GM12878 (cell line): Measurements from ENCODE around the gene MALT1. TPM values are rescaled to one million over a fixed set of nuclear protein-coding genes. Genes with fewer than 3 reads are reported as not detected.

Experiments used
- ATF2 ChIP-seq: IDR thresholded peaks from 2 replicates; pipeline ENCODE4 v1.6.1; 2012; ENCODE audit warnings: low read length, inconsistent platforms
- BACH1 ChIP-seq: fragments of 450-650 bp; IDR thresholded peaks from 2 replicates; pipeline ENCODE4 v1.6.1; 2017; ENCODE audit warnings: mild to moderate bottlenecking, borderline replicate concordance
- CHD1 ChIP-seq: IDR thresholded peaks from 2 replicates; pipeline ENCODE4 v1.6.1; 2012; ENCODE audit warnings: low read depth, low read length, improper control_type of control experiment
- FOXK2 ChIP-seq: fragments of 450-650 bp; IDR thresholded peaks from 2 replicates; pipeline ENCODE4 v1.6.1; 2017; ENCODE audit warnings: mild to moderate bottlenecking, moderate library complexity
- HDAC2 ChIP-seq: fragments of 200-600 bp; sonication (generic); IDR thresholded peaks from 2 replicates; pipeline ENCODE4 v1.6.1; 2017
- IRF4 ChIP-seq: IDR thresholded peaks from 2 replicates; pipeline ENCODE4 v1.6.1; 2011; ENCODE audit warnings: low read depth, low read length
- KDM1A ChIP-seq: fragments of 200-600 bp; sonication (generic); IDR thresholded peaks from 2 replicates; pipeline ENCODE4 v1.6.1; 2016; ENCODE audit warnings: borderline replicate concordance
- NBN ChIP-seq: fragments of 450-650 bp; IDR thresholded peaks from 2 replicates; pipeline ENCODE4 v1.6.1; 2016
- NRF1 ChIP-seq: conservative IDR thresholded peaks from 2 replicates; pipeline ENCODE4 v1.6.1; 2011; ENCODE audit warnings: mild to moderate bottlenecking, low read depth, low read length, improper control_type of control experiment
- PBX3 ChIP-seq: IDR thresholded peaks from 2 replicates; pipeline ENCODE4 v1.6.1; 2011; ENCODE audit warnings: mild to moderate bottlenecking, low read depth, low read length, moderate library complexity; ENCODE audit not compliant: insufficient replicate concordance
- RAD51 ChIP-seq: fragments of 450-650 bp; IDR thresholded peaks from 2 replicates; pipeline ENCODE4 v1.6.1; 2016; ENCODE audit warnings: moderate library complexity, mild to moderate bottlenecking, inconsistent platforms
- RELA ChIP-seq: fragments of 450-650 bp; IDR thresholded peaks from 2 replicates; pipeline ENCODE4 v1.8.0; 2014; ENCODE audit warnings: borderline replicate concordance; ENCODE audit not compliant: partially characterized antibody
- SMARCA5 ChIP-seq: fragments of 450-650 bp; IDR thresholded peaks from 2 replicates; pipeline ENCODE4 v1.6.1; 2017; ENCODE audit warnings: mild to moderate bottlenecking
- TCF12 ChIP-seq: IDR thresholded peaks from 2 replicates; pipeline ENCODE4 v1.6.1; 2011; ENCODE audit warnings: low read depth, mild to moderate bottlenecking, low read length
- ZSCAN29 ChIP-seq: fragments of 450-650 bp; IDR thresholded peaks from 2 replicates; pipeline ENCODE4 v1.6.1; 2017; ENCODE audit warnings: mild to moderate bottlenecking, moderate library complexity
- polyA plus RNA-seq, 11 experiments: library from polyadenylated mRNA; depleted of rRNA in 4 of 11; unstranded in 6 of 11; stranded (reverse) in 5 of 11; fragments of >200 nt; fragmentation: Nextera tagmentation in 4 of 11; fragmentation: Illumina TruSeq in 1 of 11; extraction: Ambion mirVana in 4 of 11; extraction: Trizol in 1 of 11; gene quantifications; 1 replicate in 1 of 11; 2 replicates in 10 of 11; pipeline versions ENCODE4 v1.2.1 to v1.2.3, GENCODE V29; 2011 to 2016; ENCODE audit warnings: inconsistent platforms in 2 of 11, missing spikeins in 2 of 11, low read depth in 1 of 11
- total RNA-seq, 4 experiments: library from RNA; depleted of rRNA in 3 of 4; stranded (reverse); fragments of >200 nt in 3 of 4; fragmentation: Illumina TruSeq in 1 of 4; extraction: Trizol in 1 of 4; gene quantifications; 2 replicates each; pipeline versions ENCODE4 v1.2.1 to v1.2.3, GENCODE V29; 2013 to 2021
- TF ChIP-seq, protein P1 (sequence below): fragments of 450-650 bp; IDR thresholded peaks from 2 replicates; pipeline ENCODE4 v1.6.1; 2017; ENCODE audit warnings: mild to moderate bottlenecking, moderate library complexity
- TF ChIP-seq, protein P2 (sequence below): fragments of 450-650 bp; IDR thresholded peaks from 2 replicates; pipeline ENCODE4 v1.6.1; 2017; ENCODE audit warnings: mild to moderate bottlenecking, moderate library complexity
- TF ChIP-seq, protein P3 (sequence below): fragments of 450-650 bp; formaldehyde crosslinking; IDR thresholded peaks from 2 replicates; pipeline ENCODE4 v1.5.0; 2022; ENCODE audit warnings: mild to moderate bottlenecking, missing genetic modification characterization

The MALT1 gene
- total and polyA plus RNA-seq, 10 of the 15 experiments (the other 5 are each of a cell fraction or from before 2014, with no cell fraction given), result 17.6 to 126 (median 45.4) TPM

GRCh38 chr18:58671111-58671631, at the start of gene MALT1 (continued):
- TF ChIP-seq, protein P1, sequence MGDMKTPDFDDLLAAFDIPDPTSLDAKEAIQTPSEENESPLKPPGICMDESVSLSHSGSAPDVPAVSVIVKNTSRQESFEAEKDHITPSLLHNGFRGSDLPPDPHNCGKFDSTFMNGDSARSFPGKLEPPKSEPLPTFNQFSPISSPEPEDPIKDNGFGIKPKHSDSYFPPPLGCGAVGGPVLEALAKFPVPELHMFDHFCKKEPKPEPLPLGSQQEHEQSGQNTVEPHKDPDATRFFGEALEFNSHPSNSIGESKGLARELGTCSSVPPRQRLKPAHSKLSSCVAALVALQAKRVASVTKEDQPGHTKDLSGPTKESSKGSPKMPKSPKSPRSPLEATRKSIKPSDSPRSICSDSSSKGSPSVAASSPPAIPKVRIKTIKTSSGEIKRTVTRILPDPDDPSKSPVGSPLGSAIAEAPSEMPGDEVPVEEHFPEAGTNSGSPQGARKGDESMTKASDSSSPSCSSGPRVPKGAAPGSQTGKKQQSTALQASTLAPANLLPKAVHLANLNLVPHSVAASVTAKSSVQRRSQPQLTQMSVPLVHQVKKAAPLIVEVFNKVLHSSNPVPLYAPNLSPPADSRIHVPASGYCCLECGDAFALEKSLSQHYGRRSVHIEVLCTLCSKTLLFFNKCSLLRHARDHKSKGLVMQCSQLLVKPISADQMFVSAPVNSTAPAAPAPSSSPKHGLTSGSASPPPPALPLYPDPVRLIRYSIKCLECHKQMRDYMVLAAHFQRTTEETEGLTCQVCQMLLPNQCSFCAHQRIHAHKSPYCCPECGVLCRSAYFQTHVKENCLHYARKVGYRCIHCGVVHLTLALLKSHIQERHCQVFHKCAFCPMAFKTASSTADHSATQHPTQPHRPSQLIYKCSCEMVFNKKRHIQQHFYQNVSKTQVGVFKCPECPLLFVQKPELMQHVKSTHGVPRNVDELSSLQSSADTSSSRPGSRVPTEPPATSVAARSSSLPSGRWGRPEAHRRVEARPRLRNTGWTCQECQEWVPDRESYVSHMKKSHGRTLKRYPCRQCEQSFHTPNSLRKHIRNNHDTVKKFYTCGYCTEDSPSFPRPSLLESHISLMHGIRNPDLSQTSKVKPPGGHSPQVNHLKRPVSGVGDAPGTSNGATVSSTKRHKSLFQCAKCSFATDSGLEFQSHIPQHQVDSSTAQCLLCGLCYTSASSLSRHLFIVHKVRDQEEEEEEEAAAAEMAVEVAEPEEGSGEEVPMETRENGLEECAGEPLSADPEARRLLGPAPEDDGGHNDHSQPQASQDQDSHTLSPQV, result no peak
- TF ChIP-seq NBN (no peak), KDM1A (no peak), IRF4 (no peak), CHD1 (no peak), BACH1 (no peak; the same call in 1 of the 2 replicates), PBX3 (peak; percentile 34), FOXK2 (no peak), NRF1 (peak; percentile 50), TCF12 (peak; percentile 56), HDAC2 (no peak), ZSCAN29 (0 out of 2 replicates have a peak, but pooled peaks have one; percentile 20), RELA (peak; percentile 40), SMARCA5 (no peak), RAD51 (no peak), ATF2 (no peak)
- TF ChIP-seq, protein P2, sequence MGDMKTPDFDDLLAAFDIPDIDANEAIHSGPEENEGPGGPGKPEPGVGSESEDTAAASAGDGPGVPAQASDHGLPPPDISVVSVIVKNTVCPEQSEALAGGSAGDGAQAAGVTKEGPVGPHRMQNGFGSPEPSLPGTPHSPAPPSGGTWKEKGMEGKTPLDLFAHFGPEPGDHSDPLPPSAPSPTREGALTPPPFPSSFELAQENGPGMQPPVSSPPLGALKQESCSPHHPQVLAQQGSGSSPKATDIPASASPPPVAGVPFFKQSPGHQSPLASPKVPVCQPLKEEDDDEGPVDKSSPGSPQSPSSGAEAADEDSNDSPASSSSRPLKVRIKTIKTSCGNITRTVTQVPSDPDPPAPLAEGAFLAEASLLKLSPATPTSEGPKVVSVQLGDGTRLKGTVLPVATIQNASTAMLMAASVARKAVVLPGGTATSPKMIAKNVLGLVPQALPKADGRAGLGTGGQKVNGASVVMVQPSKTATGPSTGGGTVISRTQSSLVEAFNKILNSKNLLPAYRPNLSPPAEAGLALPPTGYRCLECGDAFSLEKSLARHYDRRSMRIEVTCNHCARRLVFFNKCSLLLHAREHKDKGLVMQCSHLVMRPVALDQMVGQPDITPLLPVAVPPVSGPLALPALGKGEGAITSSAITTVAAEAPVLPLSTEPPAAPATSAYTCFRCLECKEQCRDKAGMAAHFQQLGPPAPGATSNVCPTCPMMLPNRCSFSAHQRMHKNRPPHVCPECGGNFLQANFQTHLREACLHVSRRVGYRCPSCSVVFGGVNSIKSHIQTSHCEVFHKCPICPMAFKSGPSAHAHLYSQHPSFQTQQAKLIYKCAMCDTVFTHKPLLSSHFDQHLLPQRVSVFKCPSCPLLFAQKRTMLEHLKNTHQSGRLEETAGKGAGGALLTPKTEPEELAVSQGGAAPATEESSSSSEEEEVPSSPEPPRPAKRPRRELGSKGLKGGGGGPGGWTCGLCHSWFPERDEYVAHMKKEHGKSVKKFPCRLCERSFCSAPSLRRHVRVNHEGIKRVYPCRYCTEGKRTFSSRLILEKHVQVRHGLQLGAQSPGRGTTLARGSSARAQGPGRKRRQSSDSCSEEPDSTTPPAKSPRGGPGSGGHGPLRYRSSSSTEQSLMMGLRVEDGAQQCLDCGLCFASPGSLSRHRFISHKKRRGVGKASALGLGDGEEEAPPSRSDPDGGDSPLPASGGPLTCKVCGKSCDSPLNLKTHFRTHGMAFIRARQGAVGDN, result peak; percentile 80
- TF ChIP-seq, protein P3, sequence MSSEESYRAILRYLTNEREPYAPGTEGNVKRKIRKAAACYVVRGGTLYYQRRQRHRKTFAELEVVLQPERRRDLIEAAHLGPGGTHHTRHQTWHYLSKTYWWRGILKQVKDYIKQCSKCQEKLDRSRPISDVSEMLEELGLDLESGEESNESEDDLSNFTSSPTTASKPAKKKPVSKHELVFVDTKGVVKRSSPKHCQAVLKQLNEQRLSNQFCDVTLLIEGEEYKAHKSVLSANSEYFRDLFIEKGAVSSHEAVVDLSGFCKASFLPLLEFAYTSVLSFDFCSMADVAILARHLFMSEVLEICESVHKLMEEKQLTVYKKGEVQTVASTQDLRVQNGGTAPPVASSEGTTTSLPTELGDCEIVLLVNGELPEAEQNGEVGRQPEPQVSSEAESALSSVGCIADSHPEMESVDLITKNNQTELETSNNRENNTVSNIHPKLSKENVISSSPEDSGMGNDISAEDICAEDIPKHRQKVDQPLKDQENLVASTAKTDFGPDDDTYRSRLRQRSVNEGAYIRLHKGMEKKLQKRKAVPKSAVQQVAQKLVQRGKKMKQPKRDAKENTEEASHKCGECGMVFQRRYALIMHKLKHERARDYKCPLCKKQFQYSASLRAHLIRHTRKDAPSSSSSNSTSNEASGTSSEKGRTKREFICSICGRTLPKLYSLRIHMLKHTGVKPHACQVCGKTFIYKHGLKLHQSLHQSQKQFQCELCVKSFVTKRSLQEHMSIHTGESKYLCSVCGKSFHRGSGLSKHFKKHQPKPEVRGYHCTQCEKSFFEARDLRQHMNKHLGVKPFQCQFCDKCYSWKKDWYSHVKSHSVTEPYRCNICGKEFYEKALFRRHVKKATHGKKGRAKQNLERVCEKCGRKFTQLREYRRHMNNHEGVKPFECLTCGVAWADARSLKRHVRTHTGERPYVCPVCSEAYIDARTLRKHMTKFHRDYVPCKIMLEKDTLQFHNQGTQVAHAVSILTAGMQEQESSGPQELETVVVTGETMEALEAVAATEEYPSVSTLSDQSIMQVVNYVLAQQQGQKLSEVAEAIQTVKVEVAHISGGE (CRISPR knock-in tag), result no peak
